OCI-LY7 (cell line): Measurements from ENCODE around the gene NHS. TPM values are rescaled to one million over a fixed set of nuclear protein-coding genes. Genes with fewer than 3 reads are reported as not detected.

ENCODE experiments used
- BruUV-seq: library from RNA; stranded (reverse); fragments of 400-500 nt; replicated peaks from 2 replicates; lab custom pipeline; 2021; lab: Mats Ljungman, UMichigan
- CTCF ChIA-PET: fragments of 300-600 bp; sonication (Branson Sonifier 250); formaldehyde crosslinking; loops from one replicate; lab custom pipeline; 2022; ENCODE audit warnings: antibody characterized with exemption; ENCODE audit not compliant: unreplicated experiment; lab: Charles Lee
- POLR2A ChIA-PET: fragments of 300-600 bp; sonication (Branson Sonifier 250); formaldehyde crosslinking; loops from one replicate; lab custom pipeline; 2022; ENCODE audit warnings: antibody characterized with exemption; lab: Charles Lee
- DNase-seq: peaks from one replicate; pipeline ENCODE4 v3.0.0-alpha.2; 2015; ENCODE audit warnings: low spot score
- H2AFZ ChIP-seq: fragments of 200-600 bp; sonication (generic), shearing (Covaris generic); 2 replicates; pipeline ENCODE4 v1.6.1; 2014; ENCODE audit warnings: mild to moderate bottlenecking, antibody characterized with exemption, low read length, moderate library complexity
- H3K27ac ChIP-seq: fragments of 200-600 bp; sonication (generic); 2 replicates; pipeline ENCODE4 v1.5.1; 2014; ENCODE audit warnings: mixed run types, low read depth, mild to moderate bottlenecking, moderate library complexity, low read length, inconsistent platforms; ENCODE audit not compliant: poor library complexity, severe bottlenecking
- H3K36me3 ChIP-seq: fragments of 200-600 bp; sonication (generic); 2 replicates; pipeline ENCODE4 v1.6.1; 2014; ENCODE audit warnings: mild to moderate bottlenecking, antibody characterized with exemption, low read length, moderate library complexity, mixed read lengths; ENCODE audit not compliant: insufficient read depth
- H3K4me1 ChIP-seq: fragments of 200-600 bp; sonication (generic); 2 replicates; pipeline ENCODE4 v1.5.1; 2014; ENCODE audit warnings: mild to moderate bottlenecking, low read length; ENCODE audit not compliant: insufficient read depth, poor library complexity, severe bottlenecking
- H3K4me2 ChIP-seq: fragments of 200-600 bp; sonication (generic); 2 replicates; pipeline ENCODE4 v1.6.1; 2014; ENCODE audit warnings: mild to moderate bottlenecking, low read length
- H3K4me3 ChIP-seq: fragments of 200-600 bp; sonication (generic); 2 replicates; pipeline ENCODE4 v1.5.1; 2014; ENCODE audit warnings: mild to moderate bottlenecking, low read depth, low read length; ENCODE audit not compliant: poor library complexity, severe bottlenecking
- H3K79me2 ChIP-seq: fragments of 200-600 bp; sonication (generic); 2 replicates; pipeline ENCODE4 v1.6.1; 2016; ENCODE audit warnings: low read depth, mild to moderate bottlenecking, low read length, moderate library complexity, mixed read lengths; ENCODE audit not compliant: insufficient read depth
- H3K9me2 ChIP-seq: fragments of 200-600 bp; sonication (generic); 2 replicates; pipeline ENCODE4 v1.6.1; 2016; ENCODE audit warnings: mild to moderate bottlenecking, low read length, mixed read lengths; ENCODE audit not compliant: insufficient read depth
- H3K9me3 ChIP-seq: fragments of 200-600 bp; sonication (generic); 2 replicates; pipeline ENCODE4 v1.6.1; 2014; ENCODE audit warnings: mild to moderate bottlenecking, mixed run types, low read length, mixed read lengths
- H4K20me1 ChIP-seq: fragments of 200-600 bp; sonication (generic); 2 replicates; pipeline ENCODE4 v1.6.1; 2014; ENCODE audit warnings: mild to moderate bottlenecking, antibody characterized with exemption, low read length, moderate library complexity, mixed read lengths; ENCODE audit not compliant: insufficient read depth
- CTCF ChIP-seq: fragments of 200-600 bp; sonication (generic); conservative IDR thresholded peaks from 2 replicates; pipeline ENCODE4 v1.5.1; 2014; ENCODE audit warnings: mild to moderate bottlenecking, antibody characterized with exemption, low read length, moderate library complexity, mixed read lengths
- EZH2phosphoT487 ChIP-seq: fragments of 200-600 bp; sonication (generic); IDR thresholded peaks from 2 replicates; pipeline ENCODE4 v1.6.1; 2018; ENCODE audit warnings: low read depth, borderline replicate concordance, mild to moderate bottlenecking, mixed run types, antibody characterized with exemption, low read length, moderate library complexity, mixed read lengths
- intact Hi-C: fragments of 100-400 bp; cut with micrococcal nuclease; formaldehyde crosslinking; loops from one replicate; pipeline ENCODE4 v1.10.0; 2022; ENCODE audit not compliant: unreplicated experiment
- total RNA-seq, 2 experiments: library from RNA; depleted of rRNA in 1 of 2; stranded (reverse); fragments of >200 nt in 1 of 2; shearing (Covaris generic) in 1 of 2; gene quantifications; 2 replicates each; pipeline ENCODE4 v1.2.3, GENCODE V29; 2014 to 2022

NHS gene
- total RNA-seq, 2 experiments from 2014 or later = not detected

- Histone ChIP-seq H3K9me3 (no peaks in the 10 kb centered on the region), H3K9me2 (no peaks in the 10 kb centered on the region), H3K4me1 (no peaks in the 10 kb centered on the region), H3K27ac (no peak overlapping the region), H3K36me3 (no peaks in the 10 kb centered on the region), H3K79me2 (no peaks in the 10 kb centered on the region), H4K20me1 (no peaks in the 10 kb centered on the region), H3K4me3 (no peak overlapping the region), H3K4me2 (no peak overlapping the region), H2AFZ (no peak overlapping the region)
- no peak for DNase-seq
- no peak for TF ChIP-seq EZH2phosphoT487
- peak; percentile 62 for TF ChIP-seq CTCF
- POLR2A ChIA-PET = no interaction called here
- CTCF ChIA-PET = no interaction called here
- BruUV-seq = no TSS peak
- intact Hi-C loops = no loop called here
Measured at GRCh38 chrX:17744896-17745523, 370.0 kb downstream of the NHS start.

GRCh38 chrX:17747692-17748091 lies 372.7 kb downstream of the NHS start:
- H3K4me1 ChIP-seq = no peaks in the 10 kb centered on the region
- H3K4me3 ChIP-seq = no peak overlapping the region
- POLR2A ChIA-PET = no interaction called here
- no peak for DNase-seq
- H3K36me3 ChIP-seq = no peaks in the 10 kb centered on the region
- intact Hi-C loops = no loop called here
- no peaks in the 10 kb centered on the region for H4K20me1 ChIP-seq
- CTCF ChIA-PET = no interaction called here
- H3K9me3 ChIP-seq = no peaks in the 10 kb centered on the region
- H3K79me2 ChIP-seq = no peaks in the 10 kb centered on the region
- H2AFZ ChIP-seq = no peak overlapping the region
- no peak overlapping the region for H3K27ac ChIP-seq
- TF ChIP-seq EZH2phosphoT487 = no peak
- no peak for TF ChIP-seq CTCF
- H3K9me2 ChIP-seq = no peaks in the 10 kb centered on the region
- BruUV-seq = no TSS peak
- no peak overlapping the region for H3K4me2 ChIP-seq

GRCh38 chrX:17748684-17749083 lies 373.7 kb downstream of the NHS start:
- Histone ChIP-seq H3K9me2 (no peaks in the 10 kb centered on the region), H3K79me2 (no peaks in the 10 kb centered on the region), H2AFZ (no peak overlapping the region), H3K36me3 (no peaks in the 10 kb centered on the region), H3K9me3 (no peaks in the 10 kb centered on the region), H3K27ac (no peak overlapping the region), H3K4me3 (no peak overlapping the region), H3K4me2 (no peak overlapping the region), H4K20me1 (no peaks in the 10 kb centered on the region), H3K4me1 (no peaks in the 10 kb centered on the region)
- no peak for TF ChIP-seq EZH2phosphoT487
- TF ChIP-seq CTCF = no peak
- ChIA-PET CTCF (no interaction called here), POLR2A (no interaction called here)
- intact Hi-C loops = no loop called here
- no peak for DNase-seq
- no TSS peak for BruUV-seq
